ENCODE data around the gene AKR1C2.
A peak's percentile ranks its signal among the peaks of the same experiment; 100 is the strongest.
"Not testable (repeated sequence)": the region's sequence is repeated elsewhere in the genome, so short reads cannot be mapped to it uniquely, and the experiment has no call there.

Gene AKR1C2

GRCh38 chr10:4983615-4984216 is 19.9 kb downstream of the AKR1C2 start:
- H3K4me3 ChIP-seq (ENCODE audit: low read length): no peak overlapping the region
- DNase-seq (ENCODE audit: low read depth): no peak
- TF ChIP-seq CTCF (conservative IDR thresholded peaks at IDR 0.05; ENCODE audit: low read depth, low read length): no peak

- H3K4me3 ChIP-seq (ENCODE audit: low read length): no peak overlapping the region
- DNase-seq (ENCODE audit: low read depth): no peak
- no peak for TF ChIP-seq CTCF (conservative IDR thresholded peaks at IDR 0.05; ENCODE audit: low read depth, low read length)
Observed at GRCh38 chr10:4982764-4983226, 20.9 kb downstream of the AKR1C2 start.

GRCh38 chr10:4981722-4982471 is 21.8 kb downstream of the AKR1C2 start:
- no peak overlapping the region for H3K4me3 ChIP-seq (ENCODE audit: low read length)
- TF ChIP-seq CTCF (conservative IDR thresholded peaks at IDR 0.05; ENCODE audit: low read depth, low read length): peak; percentile 49
- DNase-seq (ENCODE audit: low read depth): no peak

GRCh38 chr10:4980793-4981192 is 22.9 kb downstream of the AKR1C2 start:
- H3K4me3 ChIP-seq (ENCODE audit: low read length): no peak overlapping the region
- no peak for DNase-seq (ENCODE audit: low read depth)
- TF ChIP-seq CTCF (conservative IDR thresholded peaks at IDR 0.05; ENCODE audit: low read depth, low read length): no peak

GRCh38 chr10:4978870-4979269 is 24.8 kb downstream of the AKR1C2 start:
- DNase-seq (ENCODE audit: low read depth): no peak
- TF ChIP-seq CTCF (conservative IDR thresholded peaks at IDR 0.05; ENCODE audit: low read depth, low read length): no peak
- no peak overlapping the region for H3K4me3 ChIP-seq (ENCODE audit: low read length)

- no peak for DNase-seq (ENCODE audit: low read depth)
- H3K4me3 ChIP-seq (ENCODE audit: low read length): no peak overlapping the region
- TF ChIP-seq CTCF (conservative IDR thresholded peaks at IDR 0.05; ENCODE audit: low read depth, low read length): no peak
Observed at GRCh38 chr10:4977025-4977424, 26.6 kb downstream of the AKR1C2 start.

GRCh38 chr10:4974400-4974799 is 29.3 kb downstream of the AKR1C2 start:
- H3K4me3 ChIP-seq (ENCODE audit: low read length); DNase-seq (ENCODE audit: low read depth): not testable (repeated sequence)

- DNase-seq (ENCODE audit: low read depth); H3K4me3 ChIP-seq (ENCODE audit: low read length): not testable (repeated sequence)
Observed at GRCh38 chr10:4973294-4973693, 30.4 kb downstream of the AKR1C2 start.

- DNase-seq (ENCODE audit: low read depth); H3K4me3 ChIP-seq (ENCODE audit: low read length): not testable (repeated sequence)
Observed at GRCh38 chr10:4972369-4973142, 31.1 kb downstream of the AKR1C2 start.

- not testable (repeated sequence) for DNase-seq (ENCODE audit: low read depth); H3K4me3 ChIP-seq (ENCODE audit: low read length)
Observed at GRCh38 chr10:4970362-4970761, 33.3 kb downstream of the AKR1C2 start.

GRCh38 chr10:4969289-4969688 is 34.4 kb downstream of the AKR1C2 start:
- not testable (repeated sequence) for H3K4me3 ChIP-seq (ENCODE audit: low read length); DNase-seq (ENCODE audit: low read depth)
